ENCODE results near the gene CNTN5.

Gene CNTN5

GRCh38 chr11:99631618-99632017 lies 610.9 kb downstream of the CNTN5 start:
- DNase-seq (ENCODE audit: low read depth) = no peak

GRCh38 chr11:99632969-99633368 lies 612.2 kb downstream of the CNTN5 start:
- no peak for DNase-seq (ENCODE audit: low read depth)

- DNase-seq (ENCODE audit: low read depth) = no peak
Measured at GRCh38 chr11:99634581-99634980, 613.8 kb downstream of the CNTN5 start.

- DNase-seq (ENCODE audit: low read depth) = no peak
Measured at GRCh38 chr11:99638073-99638553, 617.4 kb downstream of the CNTN5 start.

- no peak for DNase-seq (ENCODE audit: low read depth)
Measured at GRCh38 chr11:99640671-99641070, 619.9 kb downstream of the CNTN5 start.

- no peak for DNase-seq (ENCODE audit: low read depth)
Measured at GRCh38 chr11:99645934-99646333, 625.2 kb downstream of the CNTN5 start.

- no peak for DNase-seq (ENCODE audit: low read depth)
Measured at GRCh38 chr11:99670067-99670676, 649.4 kb downstream of the CNTN5 start.

GRCh38 chr11:99671808-99672409 lies 651.2 kb downstream of the CNTN5 start:
- DNase-seq (ENCODE audit: low read depth) = no peak

- DNase-seq (ENCODE audit: low read depth) = no peak
Measured at GRCh38 chr11:99676292-99676691, 655.5 kb downstream of the CNTN5 start.

- DNase-seq (ENCODE audit: low read depth) = no peak
Measured at GRCh38 chr11:99682171-99682570, 661.4 kb downstream of the CNTN5 start.

- DNase-seq (ENCODE audit: low read depth) = no peak
Measured at GRCh38 chr11:99682646-99683045, 661.9 kb downstream of the CNTN5 start.

GRCh38 chr11:99683933-99684332 lies 663.2 kb downstream of the CNTN5 start:
- DNase-seq (ENCODE audit: low read depth) = no peak

- DNase-seq (ENCODE audit: low read depth) = no peak
Measured at GRCh38 chr11:99686838-99687237, 666.1 kb downstream of the CNTN5 start.

GRCh38 chr11:99687320-99687719 lies 666.6 kb downstream of the CNTN5 start:
- no peak for DNase-seq (ENCODE audit: low read depth)

- no peak for DNase-seq (ENCODE audit: low read depth)
Measured at GRCh38 chr11:99693941-99694492, 673.3 kb downstream of the CNTN5 start.

- DNase-seq (ENCODE audit: low read depth) = no peak
Measured at GRCh38 chr11:99695106-99695505, 674.4 kb downstream of the CNTN5 start.

GRCh38 chr11:99706848-99707247 lies 686.1 kb downstream of the CNTN5 start:
- DNase-seq (ENCODE audit: low read depth) = no peak

- no peak for DNase-seq (ENCODE audit: low read depth)
Measured at GRCh38 chr11:99708928-99709672, 688.4 kb downstream of the CNTN5 start.

- no peak for DNase-seq (ENCODE audit: low read depth)
Measured at GRCh38 chr11:99716302-99716701, 695.6 kb downstream of the CNTN5 start.

GRCh38 chr11:99718291-99718690 lies 697.5 kb downstream of the CNTN5 start:
- no peak for DNase-seq (ENCODE audit: low read depth)

GRCh38 chr11:99739464-99740089 lies 718.8 kb downstream of the CNTN5 start:
- DNase-seq (ENCODE audit: low read depth) = no peak

- DNase-seq (ENCODE audit: low read depth) = no peak
Measured at GRCh38 chr11:99742501-99742900, 721.8 kb downstream of the CNTN5 start.

Data from stimulated activated CD8-positive, alpha-beta memory T cell treated with anti-CD3 and anti-CD28 coated beads, Interleukin-4, amount 100 ng/mL, for 24 hours (primary cell).